ENCODE data around the gene PPM1M.
"Not testable (repeated sequence)": the region's sequence is repeated elsewhere in the genome, so short reads cannot be mapped to it uniquely, and the experiment has no call there.

PPM1M gene

GRCh38 chr3:52279596-52279995 lies 34.0 kb downstream of the PPM1M start:
- DNase-seq = no peak

- DNase-seq = no peak
These were observed 34.5 kb downstream of the PPM1M start for GRCh38 chr3:52280050-52280461.

GRCh38 chr3:52281981-52282801 lies 36.6 kb downstream of the PPM1M start:
- no peak for DNase-seq

- no peak for DNase-seq
These were observed 37.7 kb downstream of the PPM1M start for GRCh38 chr3:52283306-52283705.

- not testable (repeated sequence) for DNase-seq
These were observed 38.5 kb downstream of the PPM1M start for GRCh38 chr3:52284051-52284450.

- no peak for DNase-seq
These were observed 41.2 kb downstream of the PPM1M start for GRCh38 chr3:52286777-52287110.

GRCh38 chr3:52288674-52289073 lies 43.1 kb downstream of the PPM1M start:
- no peak for DNase-seq

GRCh38 chr3:52289338-52289746 lies 43.8 kb downstream of the PPM1M start:
- no peak for DNase-seq

GRCh38 chr3:52289747-52290595 lies 44.4 kb downstream of the PPM1M start:
- DNase-seq = no peak

- no peak for DNase-seq
These were observed 45.3 kb downstream of the PPM1M start for GRCh38 chr3:52290596-52291507.

- DNase-seq = no peak
These were observed 46.1 kb downstream of the PPM1M start for GRCh38 chr3:52291508-52292181.

GRCh38 chr3:52292247-52293065 lies 46.9 kb downstream of the PPM1M start:
- DNase-seq = no peak

- no peak for DNase-seq
These were observed 48.1 kb downstream of the PPM1M start for GRCh38 chr3:52293491-52294319.

GRCh38 chr3:52294320-52295150 lies 49.0 kb downstream of the PPM1M start:
- no peak for DNase-seq

- DNase-seq = no peak
These were observed 50.2 kb downstream of the PPM1M start for GRCh38 chr3:52295671-52296208.

- DNase-seq = no peak
These were observed 51.9 kb downstream of the PPM1M start for GRCh38 chr3:52297242-52298148.

GRCh38 chr3:52298149-52299098 lies 52.9 kb downstream of the PPM1M start:
- no peak for DNase-seq

Measured in NCI-H510A treated with DMSO at 0.1 percent for 48 hours (cell line).